Measurements from ENCODE around the gene TGFB1I1. TPM values are rescaled to one million over a fixed set of nuclear protein-coding genes. Genes with fewer than 3 reads are reported as not detected.
A peak's percentile ranks its signal among the peaks of the same experiment; 100 is the strongest.

TGFB1I1 gene
- total and polyA plus RNA-seq, 4 donors, result 124 to 240 (median 199) TPM

GRCh38 chr16:31507929-31508705 is 36.2 kb downstream of the TGFB1I1 start, which contains the start of gene RUSF1:
Gene RUSF1 (minus strand): TSS chr16:31508391. CDS start chr16:31508373, 18 bp downstream.
- Histone ChIP-seq H3K9me3 (ENCODE audit: control insufficient read depth, low read length) (no peaks in the 10 kb centered on the region), H3K4me1 (ENCODE audit: control insufficient read depth in 1 of 2, insufficient read depth in 2 of 2, low read length in 2 of 2) (no peaks in the 10 kb centered on the region), H3K27me3 (ENCODE audit: control insufficient read depth in 1 of 2, insufficient read depth in 2 of 2, low read length in 1 of 2) (no peaks in the 10 kb centered on the region), H3K4me3 (ENCODE audit: low read length in 2 of 2) (peak within 1 kb of the TSS; percentile 54 to 83), H3K36me3 (ENCODE audit: control insufficient read depth in 1 of 2, insufficient read depth in 2 of 2, low read length in 1 of 2) (no peaks in the 10 kb centered on the region), H3K27ac (ENCODE audit: low read depth in 1 of 2, low read length in 2 of 2) (peak within 1 kb of the TSS; percentile 66 to 89)
- intact Hi-C loops (cut with DNase I), result no loop called here
- ATAC-seq (ENCODE audit: low FRiP score) (peak; percentile 96), DNase-seq (peak; percentile 96 to 97)
- WGBS, 2 donors, result 0% methylated on average over 61 to 65 of the region's 65 CpGs

GRCh38 chr16:31508706-31509195 is 36.8 kb downstream of the TGFB1I1 start:
- ATAC-seq (ENCODE audit: low FRiP score), result no peak
- intact Hi-C loops (cut with DNase I), result no loop called here
- peak overlapping the region; percentile 49 to 89 for H3K27ac ChIP-seq (ENCODE audit: low read depth in 1 of 2, low read length in 2 of 2)
- no peaks in the 10 kb centered on the region for H3K4me1 ChIP-seq (ENCODE audit: control insufficient read depth in 1 of 2, insufficient read depth in 2 of 2, low read length in 2 of 2)
- WGBS, 2 donors, result 9 to 11% methylated on average over 6 of the region's 6 CpGs
- H3K27me3 ChIP-seq (ENCODE audit: control insufficient read depth in 1 of 2, insufficient read depth in 2 of 2, low read length in 1 of 2), result no peaks in the 10 kb centered on the region
- no peak for DNase-seq
- H3K9me3 ChIP-seq (ENCODE audit: control insufficient read depth, low read length), result no peaks in the 10 kb centered on the region
- peak overlapping the region; percentile 54 to 83 for H3K4me3 ChIP-seq (ENCODE audit: low read length in 2 of 2)
- no peaks in the 10 kb centered on the region for H3K36me3 ChIP-seq (ENCODE audit: control insufficient read depth in 1 of 2, insufficient read depth in 2 of 2, low read length in 1 of 2)

- no peaks in the 10 kb centered on the region for H3K4me1 ChIP-seq (ENCODE audit: control insufficient read depth in 1 of 2, insufficient read depth in 2 of 2, low read length in 2 of 2)
- H3K27ac ChIP-seq (ENCODE audit: low read depth in 1 of 2, low read length in 2 of 2), result no peak overlapping the region
- intact Hi-C loops (cut with DNase I), result no loop called here
- H3K9me3 ChIP-seq (ENCODE audit: control insufficient read depth, low read length), result no peaks in the 10 kb centered on the region
- no peak overlapping the region for H3K4me3 ChIP-seq (ENCODE audit: low read length in 2 of 2)
- ATAC-seq (ENCODE audit: low FRiP score) (no peak), DNase-seq (no peak)
- H3K27me3 ChIP-seq (ENCODE audit: control insufficient read depth in 1 of 2, insufficient read depth in 2 of 2, low read length in 1 of 2), result no peaks in the 10 kb centered on the region
- 70 to 78% methylated on average over 6 of the region's 6 CpGs for WGBS, 2 donors
- H3K36me3 ChIP-seq (ENCODE audit: control insufficient read depth in 1 of 2, insufficient read depth in 2 of 2, low read length in 1 of 2), result no peaks in the 10 kb centered on the region
Measured at GRCh38 chr16:31513126-31513525, 41.2 kb downstream of the TGFB1I1 start.

GRCh38 chr16:31513884-31514283 is 41.9 kb downstream of the TGFB1I1 start:
- intact Hi-C loops (cut with DNase I), result no loop called here
- ATAC-seq (ENCODE audit: low FRiP score), result no peak

GRCh38 chr16:31517800-31518402 is 45.9 kb downstream of the TGFB1I1 start:
- Histone ChIP-seq H3K27ac (ENCODE audit: low read depth in 1 of 2, low read length in 2 of 2) (no peak overlapping the region), H3K27me3 (ENCODE audit: control insufficient read depth in 1 of 2, insufficient read depth in 2 of 2, low read length in 1 of 2) (no peaks in the 10 kb centered on the region), H3K9me3 (ENCODE audit: control insufficient read depth, low read length) (no peaks in the 10 kb centered on the region), H3K36me3 (ENCODE audit: control insufficient read depth in 1 of 2, insufficient read depth in 2 of 2, low read length in 1 of 2) (no peaks in the 10 kb centered on the region), H3K4me1 (ENCODE audit: control insufficient read depth in 1 of 2, insufficient read depth in 2 of 2, low read length in 2 of 2) (no peaks in the 10 kb centered on the region), H3K4me3 (ENCODE audit: low read length in 2 of 2) (no peak overlapping the region)
- 71 to 76% methylated on average over 4 of the region's 4 CpGs for WGBS, 2 donors
- intact Hi-C loops (cut with DNase I), result no loop called here
- DNase-seq (no peak), ATAC-seq (ENCODE audit: low FRiP score) (no peak)

More at GRCh38 chr16:31513884-31514283, 41.9 kb downstream of the TGFB1I1 start:
- no peak overlapping the region for H3K27ac ChIP-seq (ENCODE audit: low read depth in 1 of 2, low read length in 2 of 2)
- no peaks in the 10 kb centered on the region for H3K36me3 ChIP-seq (ENCODE audit: control insufficient read depth in 1 of 2, insufficient read depth in 2 of 2, low read length in 1 of 2)
- H3K4me1 ChIP-seq (ENCODE audit: control insufficient read depth in 1 of 2, insufficient read depth in 2 of 2, low read length in 2 of 2), result no peaks in the 10 kb centered on the region
- no peak for DNase-seq
- H3K4me3 ChIP-seq (ENCODE audit: low read length in 2 of 2), result no peak overlapping the region
- no peaks in the 10 kb centered on the region for H3K9me3 ChIP-seq (ENCODE audit: control insufficient read depth, low read length)
- H3K27me3 ChIP-seq (ENCODE audit: control insufficient read depth in 1 of 2, insufficient read depth in 2 of 2, low read length in 1 of 2), result no peaks in the 10 kb centered on the region

GRCh38 chr16:31519759-31520431 is 47.9 kb downstream of the TGFB1I1 start:
- H3K36me3 ChIP-seq (ENCODE audit: control insufficient read depth in 1 of 2, insufficient read depth in 2 of 2, low read length in 1 of 2), result no peaks in the 10 kb centered on the region
- WGBS, 2 donors, result 82 to 85% methylated on average over 2 of the region's 2 CpGs
- H3K4me1 ChIP-seq (ENCODE audit: control insufficient read depth in 1 of 2, insufficient read depth in 2 of 2, low read length in 2 of 2), result no peaks in the 10 kb centered on the region
- no peaks in the 10 kb centered on the region for H3K27me3 ChIP-seq (ENCODE audit: control insufficient read depth in 1 of 2, insufficient read depth in 2 of 2, low read length in 1 of 2)
- DNase-seq (no peak), ATAC-seq (ENCODE audit: low FRiP score) (no peak)
- no peaks in the 10 kb centered on the region for H3K9me3 ChIP-seq (ENCODE audit: control insufficient read depth, low read length)
- intact Hi-C loops (cut with DNase I), result no loop called here
- H3K27ac ChIP-seq (ENCODE audit: low read depth in 1 of 2, low read length in 2 of 2), result no peak overlapping the region
- H3K4me3 ChIP-seq (ENCODE audit: low read length in 2 of 2), result no peak overlapping the region

- WGBS, 2 donors, result 81 to 96% methylated on average over 3 of the region's 3 CpGs
- DNase-seq (no peak), ATAC-seq (ENCODE audit: low FRiP score) (no peak)
- no peaks in the 10 kb centered on the region for H3K9me3 ChIP-seq (ENCODE audit: control insufficient read depth, low read length)
- H3K4me1 ChIP-seq (ENCODE audit: control insufficient read depth in 1 of 2, insufficient read depth in 2 of 2, low read length in 2 of 2), result no peaks in the 10 kb centered on the region
- intact Hi-C loops (cut with DNase I), result no loop called here
- H3K36me3 ChIP-seq (ENCODE audit: control insufficient read depth in 1 of 2, insufficient read depth in 2 of 2, low read length in 1 of 2), result no peaks in the 10 kb centered on the region
- H3K27me3 ChIP-seq (ENCODE audit: control insufficient read depth in 1 of 2, insufficient read depth in 2 of 2, low read length in 1 of 2), result no peaks in the 10 kb centered on the region
- no peak overlapping the region for H3K27ac ChIP-seq (ENCODE audit: low read depth in 1 of 2, low read length in 2 of 2)
- H3K4me3 ChIP-seq (ENCODE audit: low read length in 2 of 2), result no peak overlapping the region
Measured at GRCh38 chr16:31521368-31521767, 49.4 kb downstream of the TGFB1I1 start.

GRCh38 chr16:31522071-31522470 is 50.1 kb downstream of the TGFB1I1 start:
- no peak overlapping the region for H3K4me3 ChIP-seq (ENCODE audit: low read length in 2 of 2)
- H3K27me3 ChIP-seq (ENCODE audit: control insufficient read depth in 1 of 2, insufficient read depth in 2 of 2, low read length in 1 of 2), result no peaks in the 10 kb centered on the region
- H3K9me3 ChIP-seq (ENCODE audit: control insufficient read depth, low read length), result no peaks in the 10 kb centered on the region
- H3K4me1 ChIP-seq (ENCODE audit: control insufficient read depth in 1 of 2, insufficient read depth in 2 of 2, low read length in 2 of 2), result no peaks in the 10 kb centered on the region
- H3K27ac ChIP-seq (ENCODE audit: low read depth in 1 of 2, low read length in 2 of 2), result no peak overlapping the region
- H3K36me3 ChIP-seq (ENCODE audit: control insufficient read depth in 1 of 2, insufficient read depth in 2 of 2, low read length in 1 of 2), result no peaks in the 10 kb centered on the region
- DNase-seq (no peak), ATAC-seq (ENCODE audit: low FRiP score) (no peak)
- intact Hi-C loops (cut with DNase I), result no loop called here
- WGBS, 2 donors, result 90 to 91% methylated on average over 6 of the region's 6 CpGs

All from aorta (tissue), 5 donors.